Muscle of leg (tissue), 10 donors: ENCODE data around the gene SUSD1. TPM values are rescaled to one million over a fixed set of nuclear protein-coding genes. Genes with fewer than 3 reads are reported as not detected.

Experiments
- DNase-seq: peaks from one replicate; pipeline ENCODE4 v3.0.0; 2013
- H3K27ac ChIP-seq: one replicate; pipeline ENCODE4 v1.5.1; 2013; ENCODE audit warnings: mild to moderate bottlenecking, low read length, control low read depth
- H3K27me3 ChIP-seq: one replicate; pipeline ENCODE4 v1.6.1; 2013; ENCODE audit warnings: low read length; ENCODE audit not compliant: control insufficient read depth, insufficient read depth
- H3K36me3 ChIP-seq: one replicate; pipeline ENCODE4 v1.6.1; 2013; ENCODE audit warnings: low read length; ENCODE audit not compliant: control insufficient read depth, insufficient read depth
- H3K4me1 ChIP-seq: one replicate; pipeline ENCODE4 v1.6.1; 2013; ENCODE audit warnings: low read length; ENCODE audit not compliant: control insufficient read depth, insufficient read depth
- H3K4me3 ChIP-seq: one replicate; pipeline ENCODE4 v1.5.1; 2013; ENCODE audit warnings: low read length, control low read depth
- H3K9me3 ChIP-seq: replicated peaks from 2 replicates; pipeline ENCODE4 v1.6.1; 2013; ENCODE audit warnings: low read depth, low read length; ENCODE audit not compliant: control insufficient read depth
- polyA plus RNA-seq, 8 donors: library from polyadenylated mRNA; unstranded; fragments of 120-200 nt; gene quantifications; one replicate each; pipeline versions ENCODE4 v1.2.1 to v1.2.3, GENCODE V29; 2013; ENCODE audit warnings: inconsistent platforms in 1 of 8, low replicate concordance in 1 of 8; ENCODE audit not compliant: insufficient read length in 8 of 8, insufficient read depth in 1 of 8
- total RNA-seq: library from RNA; stranded (reverse); fragments of 120-200 nt; gene quantifications from one replicate; pipeline ENCODE4 v1.2.4, GENCODE V29; 2013

The SUSD1 gene
- total and polyA plus RNA-seq, 9 donors: 5.9 to 15.0 (median 7.5) TPM

DNA sequence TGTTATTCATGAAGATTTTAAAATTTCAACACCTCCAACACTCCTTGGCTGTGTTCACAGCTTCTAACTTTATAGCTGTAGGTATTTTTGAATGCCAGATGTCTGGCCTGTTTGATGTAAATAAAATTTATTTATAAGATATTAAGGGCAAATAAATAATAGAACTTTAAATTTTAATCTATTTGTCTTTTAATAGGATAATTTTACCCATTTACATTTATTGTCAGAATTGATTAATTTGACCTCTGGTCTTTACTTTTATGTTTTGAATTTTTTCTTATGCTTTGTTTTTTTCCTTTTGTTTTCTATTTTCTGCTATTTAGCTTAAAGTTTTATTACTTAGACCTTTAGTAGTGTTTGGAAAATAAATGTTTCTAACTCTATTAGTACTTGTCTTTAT, 183.9 kb downstream of the SUSD1 start:
- no peaks in the 10 kb centered on the region for H3K9me3 ChIP-seq
- H3K36me3 ChIP-seq: no peaks in the 10 kb centered on the region
- H3K4me1 ChIP-seq: no peaks in the 10 kb centered on the region
- no peak overlapping the region for H3K27ac ChIP-seq
- H3K4me3 ChIP-seq: no peak overlapping the region
- no peak for DNase-seq
- no peaks in the 10 kb centered on the region for H3K27me3 ChIP-seq

Other genes with a start within 250 kb of the SUSD1 start
- gene PTBP3, start 158.3 kb upstream of the SUSD1 start, total RNA-seq: 11.3 TPM
- gene PTBP3, start 158.3 kb upstream of the SUSD1 start, polyA plus RNA-seq: 10 to 100 TPM; 12.3 to 21.9 (median 15.1) TPM
- 61.4 TPM for gene HSDL2, start 204.8 kb upstream of the SUSD1 start, total RNA-seq
- 10 to 100 TPM; 53.3 to 78.1 (median 68.2) TPM for gene HSDL2, start 204.8 kb upstream of the SUSD1 start, polyA plus RNA-seq